GM10847 (cell line): ENCODE data around the gene S100A9.

Experiments
- POLR2A ChIP-seq: IDR thresholded peaks from 2 replicates; pipeline ENCODE4 v1.6.1; 2011; ENCODE audit not compliant: insufficient read length; ENCODE audit errors: extremely low read depth

The S100A9 gene

DNA sequence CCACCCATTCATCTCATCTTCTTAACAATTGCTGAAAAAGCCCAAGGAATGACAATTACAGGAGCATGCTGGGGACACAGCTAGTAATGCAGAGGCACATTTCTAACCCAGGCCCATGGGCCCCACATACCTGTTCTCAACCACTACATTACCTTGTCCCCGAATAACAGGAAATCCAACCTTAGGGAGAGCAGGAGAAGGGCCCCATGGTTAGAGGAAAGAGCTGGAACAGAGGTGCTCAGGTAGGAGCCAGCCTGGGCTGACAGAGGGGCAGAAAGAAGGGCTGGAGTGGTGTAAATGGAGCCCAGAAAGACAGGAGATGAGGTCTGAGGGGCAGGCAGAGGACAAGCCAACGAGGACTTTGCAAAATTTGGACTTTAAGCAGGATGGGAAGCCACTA is 44.6 kb downstream of the S100A9 start:
- TF ChIP-seq POLR2A, result no peak

DNA sequence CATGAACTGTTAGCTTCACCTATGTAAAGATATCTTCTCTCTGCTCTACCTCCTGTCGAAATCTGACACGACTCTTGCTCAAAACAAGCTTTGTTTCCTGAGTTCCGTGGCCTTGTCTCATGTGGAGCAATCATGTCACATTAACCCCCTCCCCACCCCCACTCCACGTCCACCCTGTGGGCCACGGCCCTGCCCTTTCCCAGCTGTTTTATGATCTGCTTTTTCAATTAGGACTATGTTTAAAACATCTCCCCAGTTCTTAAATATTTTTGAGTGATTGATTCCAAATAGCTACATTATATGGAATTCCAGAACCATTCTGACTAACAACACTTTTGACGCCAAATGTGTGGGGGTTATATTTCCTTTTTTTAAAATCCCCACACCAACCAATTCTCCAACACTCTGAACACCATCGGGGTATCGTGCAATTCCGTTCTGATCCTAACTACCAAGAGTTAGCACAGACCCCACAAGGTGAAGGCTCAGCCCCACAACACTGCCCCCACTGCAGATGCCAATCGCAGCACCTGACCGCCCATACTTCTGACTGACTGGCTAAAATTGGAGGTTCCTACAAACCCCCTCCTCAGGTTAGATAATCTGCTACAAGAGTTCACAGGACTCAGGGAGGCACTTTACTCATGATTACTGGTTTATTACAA is 45.9 kb downstream of the S100A9 start:
- TF ChIP-seq POLR2A, result no peak

DNA sequence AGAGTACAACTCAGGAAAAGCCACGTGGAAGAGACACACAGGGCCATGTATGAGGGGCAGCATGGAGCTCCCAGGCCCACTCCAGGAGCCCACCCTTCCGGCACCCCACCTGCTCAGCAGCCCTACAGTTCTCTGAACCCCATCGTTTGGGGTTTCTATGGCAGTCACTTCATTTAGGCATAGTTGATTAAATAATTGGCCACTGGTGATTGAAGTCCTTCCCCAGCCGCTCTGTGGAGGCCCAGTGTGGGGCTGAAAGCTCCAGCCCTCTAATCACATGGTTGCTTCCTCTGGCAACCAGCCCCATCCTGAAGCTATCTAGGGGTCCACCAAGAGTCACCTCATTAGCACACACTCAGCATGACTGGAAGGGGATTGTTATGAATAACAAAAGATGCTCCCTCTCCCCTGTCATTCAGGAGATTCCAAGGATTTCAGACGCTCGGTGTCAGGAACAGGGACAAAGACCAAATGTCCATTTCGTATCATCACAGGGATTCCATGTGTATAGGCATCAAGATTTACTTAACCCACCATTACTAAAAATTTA is 46.5 kb downstream of the S100A9 start:
- no peak for TF ChIP-seq POLR2A

DNA sequence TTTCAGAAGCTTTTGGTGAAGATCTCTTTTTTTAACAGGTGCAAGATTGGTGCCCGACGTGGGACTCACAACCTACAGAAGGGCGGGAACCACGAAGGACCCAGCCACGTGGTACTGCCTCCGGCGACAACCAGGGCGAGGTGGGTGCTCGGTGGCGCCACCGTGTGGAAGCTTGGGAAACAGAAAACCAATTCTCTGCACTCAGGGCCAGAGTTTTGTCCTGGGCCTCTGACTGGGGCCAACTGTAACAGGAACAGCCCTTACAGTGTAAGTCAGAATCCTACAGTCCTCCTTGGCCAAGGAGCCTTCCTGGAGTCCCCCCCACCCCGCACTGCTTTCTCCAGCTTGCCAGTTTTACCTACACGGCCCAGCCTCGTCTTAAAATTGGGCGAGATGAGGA is 47.1 kb downstream of the S100A9 start:
- TF ChIP-seq POLR2A, result no peak
